K562 (cell line): ENCODE data around the gene USH1G. TPM values are rescaled to one million over a fixed set of nuclear protein-coding genes. Genes with fewer than 3 reads are reported as not detected.
A peak's percentile ranks its signal among the peaks of the same experiment; 100 is the strongest.

Experiments used
- ATAC-seq: fragments of 200-7000 bp; cut with Tn5 transposase; 3 replicates; pipeline ENCODE4 v1.9.1; 2020; ENCODE audit warnings: moderate library complexity
- BruUV-seq: library from RNA; stranded (reverse); fragments of 400-500 nt; replicated peaks from 2 replicates; lab custom pipeline; 2021; lab: Mats Ljungman, UMichigan
- CTCF ChIA-PET: fragments of 300-600 bp; formaldehyde crosslinking; extraction: SDS; loops from one replicate; lab custom pipeline; 2021; ENCODE audit warnings: low intra/inter-chr PET ratio; lab: Yijun Ruan, JAX
- POLR2A ChIA-PET: fragments of 300-600, 350-650 bp; sonication (Branson Sonifier 250); formaldehyde crosslinking; extraction: SDS; loops from one replicate; lab custom pipeline; 2021; ENCODE audit warnings: antibody characterized with exemption, inconsistent platforms; lab: Yijun Ruan, JAX
- DNase-seq, 4 experiments: peaks; one replicate each; pipeline versions ENCODE4 v3.0.0 to v3.0.0-alpha.2; 2011 to 2018; ENCODE audit warnings: low spot score in 3 of 4, mixed read lengths in 3 of 4; ENCODE audit errors: extremely low read depth in 1 of 4
- FAIRE-seq: peaks from 2 replicates; lab custom pipeline; 2011; peaks lifted over from hg19 to GRCh38; lab: Jason Lieb, UNC
- H2AFZ ChIP-seq: 2 replicates; pipeline ENCODE4 v1.6.0; 2011; ENCODE audit warnings: low read depth, low read length, control low read depth, inconsistent platforms
- H3K27ac ChIP-seq: fragments of 200-600 bp; 3 replicates; pipeline ENCODE4 v1.8.0; 2011; ENCODE audit warnings: low read depth, mild to moderate bottlenecking, control low read depth, inconsistent platforms, low read length, moderate library complexity, mixed read lengths; ENCODE audit errors: extremely low read depth
- H3K27me3 ChIP-seq, 2 experiments: fragments of 300-600 bp in 1 of 2; 2 replicates in 1 of 2; 3 replicates in 1 of 2; pipeline versions ENCODE4 v1.6.0 to v1.8.0; 2011; ENCODE audit warnings: inconsistent platforms in 2 of 2, low read length in 2 of 2, mild to moderate bottlenecking in 1 of 2, mixed read lengths in 1 of 2, moderate library complexity in 1 of 2; ENCODE audit not compliant: control insufficient read depth in 2 of 2, insufficient read depth in 2 of 2
- H3K36me3 ChIP-seq: fragments of 300-600 bp; 3 replicates; pipeline ENCODE4 v1.8.0; 2011; ENCODE audit warnings: mild to moderate bottlenecking, low read length, inconsistent platforms; ENCODE audit not compliant: control insufficient read depth, insufficient read depth
- H3K4me1 ChIP-seq, 2 experiments: fragments of 200-600 bp in 1 of 2; replicated peaks in 1 of 2; 2 replicates in 1 of 2; 3 replicates in 1 of 2; pipeline versions ENCODE4 v1.5.1 to v1.8.0; 2011; ENCODE audit warnings: inconsistent platforms in 2 of 2, low read length in 2 of 2, mild to moderate bottlenecking in 1 of 2, mixed read lengths in 1 of 2, moderate library complexity in 1 of 2; ENCODE audit not compliant: control insufficient read depth in 2 of 2, insufficient read depth in 2 of 2
- H3K4me2 ChIP-seq: 2 replicates; pipeline ENCODE4 v1.6.1; 2011; ENCODE audit warnings: low read length, control low read depth, inconsistent platforms, mixed read lengths; ENCODE audit not compliant: insufficient read depth
- H3K4me3 ChIP-seq: fragments of 200-600 bp; sonication (generic), shearing (Covaris generic); 2 replicates; pipeline ENCODE4 v1.5.1; 2016; ENCODE audit warnings: control low read depth, inconsistent platforms
- H3K79me2 ChIP-seq: fragments of 200-600 bp; 3 replicates; pipeline ENCODE4 v1.8.0; 2011; ENCODE audit warnings: low read length, inconsistent platforms; ENCODE audit not compliant: control insufficient read depth, insufficient read depth
- H3K9ac ChIP-seq, 2 experiments: 2 replicates each; pipeline versions ENCODE4 v1.6.0 to v1.6.1; 2011; ENCODE audit warnings: low read depth in 2 of 2, low read length in 2 of 2, control low read depth in 1 of 2, inconsistent platforms in 1 of 2, mild to moderate bottlenecking in 1 of 2, mixed read lengths in 1 of 2; ENCODE audit not compliant: insufficient read depth in 1 of 2
- H3K9me1 ChIP-seq: one replicate; pipeline ENCODE4 v1.6.0; 2011; ENCODE audit warnings: inconsistent platforms, mild to moderate bottlenecking, low read length, moderate library complexity; ENCODE audit not compliant: control insufficient read depth, insufficient read depth
- H3K9me3 ChIP-seq: replicated peaks from 2 replicates; pipeline ENCODE4 v1.5.1; 2011; ENCODE audit warnings: low read depth, low read length, inconsistent platforms; ENCODE audit not compliant: control insufficient read depth, insufficient read depth
- H4K20me1 ChIP-seq: replicated peaks from 2 replicates; pipeline ENCODE4 v1.6.1; 2011; ENCODE audit warnings: low read length, inconsistent platforms, mixed read lengths; ENCODE audit not compliant: control insufficient read depth, insufficient read depth
- CBX8 ChIP-seq: fragments of 200-600 bp; sonication (generic); IDR thresholded peaks from 2 replicates; pipeline ENCODE4 v1.6.1; 2012; ENCODE audit warnings: borderline replicate concordance, mixed run types, low read depth, mild to moderate bottlenecking, moderate library complexity, mixed read lengths, low read length, control low read depth, inconsistent platforms; ENCODE audit not compliant: poor library complexity, severe bottlenecking; ENCODE audit errors: extremely low read depth
- GABPA ChIP-seq: fragments of 200-800 bp; sonication (Bioruptor generic); conservative IDR thresholded peaks from 2 replicates; pipeline ENCODE4 v1.6.1; 2016; ENCODE audit warnings: low read depth, missing genetic modification characterization, missing compliant biosample characterization
- KLF10 ChIP-seq: fragments of 250-450 bp; sonication (Bioruptor Pico); IDR thresholded peaks from 2 replicates; pipeline ENCODE4 v1.6.1; 2021; ENCODE audit warnings: matching md5 sums
- PCBP1 ChIP-seq: fragments of 200-400 bp; formaldehyde crosslinking; IDR thresholded peaks from 2 replicates; pipeline ENCODE4 v1.6.1; 2018; ENCODE audit warnings: mild to moderate bottlenecking, low read depth, low read length; ENCODE audit not compliant: poor library complexity, severe bottlenecking
- RBBP5 ChIP-seq: fragments of 200-600 bp; sonication (generic); IDR thresholded peaks from 2 replicates; pipeline ENCODE4 v1.6.1; 2012; ENCODE audit warnings: borderline replicate concordance, mild to moderate bottlenecking, low read length, control low read depth, inconsistent platforms; ENCODE audit not compliant: insufficient read depth, poor library complexity, severe bottlenecking
- RBM22 ChIP-seq: fragments of 200-400 bp; formaldehyde crosslinking; IDR thresholded peaks from 2 replicates; pipeline ENCODE4 v1.6.1; 2018; ENCODE audit warnings: low read length, low read depth; ENCODE audit not compliant: poor library complexity, severe bottlenecking
- SMARCA5 ChIP-seq: fragments of 450-650 bp; IDR thresholded peaks from 2 replicates; pipeline ENCODE4 v1.6.1; 2016
- TAL1 ChIP-seq: fragments of 450-650 bp; IDR thresholded peaks from 2 replicates; pipeline ENCODE4 v1.6.1; 2016; ENCODE audit warnings: mild to moderate bottlenecking
- TCF7 ChIP-seq: sonication (generic); IDR thresholded peaks from 2 replicates; pipeline ENCODE4 v1.6.1; 2016; ENCODE audit warnings: antibody characterized with exemption, borderline replicate concordance
- ZNF184 ChIP-seq: sonication (generic); formaldehyde crosslinking; IDR thresholded peaks from 2 replicates; pipeline ENCODE4 v1.5.0; 2020; ENCODE audit warnings: missing genetic modification reagents
- WGBS: fragments of 100-300 bp; shearing (Covaris generic); methylation state at CpG from one replicate; pipeline ENCODE4 v1.1.6; 2016; ENCODE audit warnings: low coverage, mixed read lengths; ENCODE audit not compliant: insufficient coverage; ENCODE audit errors: missing lambda C conversion rate; 5-methylcytosine and 5-hydroxymethylcytosine counted together
- in situ Hi-C: fragments of 300-500 bp; cut with MboI; formaldehyde crosslinking; loops from 4 replicates; pipeline ENCODE4 v1.15.0; 2018; ENCODE audit warnings: inconsistent platforms, mixed read lengths
- intact Hi-C: fragments of 100-400 bp; cut with micrococcal nuclease; formaldehyde crosslinking; loops from 2 replicates; pipeline ENCODE4 v1.14.2; 2022
- polyA plus RNA-seq, 8 experiments: library from polyadenylated mRNA; depleted of rRNA in 4 of 8; stranded (reverse) in 5 of 8; unstranded in 3 of 8; fragments of >200 nt; fragmentation: Nextera tagmentation in 2 of 8; fragmentation: Illumina TruSeq in 1 of 8; extraction: Ambion mirVana in 2 of 8; extraction: Trizol in 1 of 8; gene quantifications; 2 replicates each; pipeline versions ENCODE4 v1.2.1 to v1.2.3, GENCODE V29; 2011 to 2014; ENCODE audit warnings: inconsistent platforms in 1 of 8, missing spikeins in 1 of 8
- total RNA-seq, 7 experiments: library from RNA; depleted of rRNA in 6 of 7; stranded (reverse); fragments of >200 nt in 6 of 7; fragmentation: Illumina TruSeq in 2 of 7; extraction: Trizol in 2 of 7; gene quantifications; 2 replicates each; pipeline versions ENCODE4 v1.2.1 to v1.2.3, GENCODE V29; 2011 to 2021; ENCODE audit warnings: low replicate concordance in 1 of 7
- TF ChIP-seq, protein P1 (sequence below): fragments of 250-450 bp; sonication (Bioruptor Pico); IDR thresholded peaks from 2 replicates; pipeline ENCODE4 v1.5.0; 2022; ENCODE audit warnings: mild to moderate bottlenecking

USH1G gene
- total and polyA plus RNA-seq, 9 of the 15 experiments (the other 6 are each of a cell fraction or from before 2014, with no cell fraction given), result 0.22 to 1.00 (median 0.64) TPM; not detected in 2

DNA sequence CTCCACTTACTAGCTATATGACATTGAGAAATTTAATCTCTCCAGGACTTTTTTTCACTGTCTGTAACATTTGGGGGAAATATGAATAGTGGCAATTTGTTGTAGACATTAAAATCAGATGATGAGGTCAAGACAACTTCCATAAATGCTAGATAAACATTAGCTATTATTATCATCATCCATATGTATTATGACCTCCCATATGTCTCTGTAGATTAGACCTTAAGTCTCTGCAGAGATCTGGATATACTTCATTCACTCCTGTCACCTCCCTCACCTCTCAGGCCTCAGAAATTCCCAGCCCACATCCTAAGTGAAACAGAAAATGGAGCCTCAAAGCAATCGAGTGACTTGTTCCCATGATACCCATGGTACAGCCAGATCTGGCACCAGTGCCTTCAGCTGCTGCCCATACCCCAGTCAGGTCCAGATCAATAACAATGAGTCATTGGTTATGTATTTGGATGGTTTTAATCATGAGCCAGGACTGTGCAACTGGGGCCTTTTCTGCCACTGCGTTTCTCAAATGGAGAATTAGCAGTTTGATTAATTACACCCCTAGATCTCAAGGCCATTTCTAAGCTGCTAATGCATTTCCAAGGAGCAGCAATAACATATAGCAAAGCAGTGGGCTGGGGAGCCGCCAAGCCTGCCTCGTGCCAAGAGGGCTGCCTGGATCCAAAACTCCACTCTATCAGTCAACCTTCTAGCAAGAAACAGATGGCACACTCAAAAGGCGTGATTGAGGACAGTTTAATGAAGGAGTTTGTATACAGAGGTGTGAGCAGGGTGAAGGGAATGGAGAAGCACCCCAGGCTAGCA is 47.7 kb downstream of the USH1G start (continued):
- no peak for TF ChIP-seq ZNF184
- TF ChIP-seq CBX8, result no peak
- TF ChIP-seq GABPA (tag), result no peak
- no peak for TF ChIP-seq PCBP1
- TF ChIP-seq RBBP5, result no peak
- TF ChIP-seq TAL1, result peak; percentile 31; the same call in 1 of the 2 replicates
- TF ChIP-seq RBM22, result no peak

DNA sequence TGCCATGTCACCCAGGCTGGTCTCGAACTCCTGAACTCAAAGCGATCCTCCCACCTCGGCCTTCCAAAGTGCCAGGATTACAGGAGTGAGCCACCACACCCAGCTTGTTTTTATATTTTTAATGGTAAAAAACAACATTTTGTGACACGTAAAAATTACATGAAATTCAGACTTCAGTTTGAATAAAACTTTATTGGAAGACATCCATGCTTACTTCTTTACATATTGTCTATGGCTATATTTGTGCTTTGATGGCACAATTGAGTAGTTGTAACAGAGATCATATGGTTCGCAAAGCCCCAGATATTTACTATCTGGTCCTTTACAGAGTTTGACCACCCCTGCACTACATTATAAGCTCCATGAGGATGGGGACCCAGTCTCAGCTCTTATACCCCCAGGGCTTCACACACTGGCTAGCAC is 48.4 kb downstream of the USH1G start:
- FAIRE-seq (no peak), DNase-seq (peak in 1 of 4 experiments; percentile 25), ATAC-seq (no peak)
- intact Hi-C loops, result loop anchor here (10.0 kb wide), 1 partner anchor 160 kb away; no protein-coding TSS in a partner anchor
- Histone ChIP-seq H3K9me3 (no peaks in the 10 kb centered on the region), H2AFZ (peak overlapping the region; percentile 90), H3K27ac (peak overlapping the region; percentile 95), H3K79me2 (peaks cover 19% of the 10 kb centered on the region), H3K4me3 (no peak overlapping the region), H3K36me3 (peaks cover 12% of the 10 kb centered on the region; the same call in 1 of the 3 replicates), H3K9ac (peak overlapping the region; percentile 68 to 90), H3K27me3 (no peaks in the 10 kb centered on the region), H4K20me1 (no peaks in the 10 kb centered on the region; the same call in 1 of the 2 replicates), H3K4me1 (peaks cover 57 to 64% of the 10 kb centered on the region in 2 experiments), H3K9me1 (no peaks in the 10 kb centered on the region), H3K4me2 (peak overlapping the region; percentile 90)
- ChIA-PET CTCF (no interaction called here), POLR2A (interaction anchor here (0.7 to 4.2 kb wide), 4 partner anchors 14 to 905 kb away, joined by 3 to 62 read pairs (median 4); partner anchors contain the start of gene GRIN2C)
- BruUV-seq, result no TSS peak
- in situ Hi-C loops, result no loop called here
- 60% methylated on average over 5 of the region's 5 CpGs for WGBS
- TF ChIP-seq KLF10 (CRISPR knock-in tag) (no peak), TCF7 (0 out of 2 replicates have a peak, but pooled peaks have one; percentile 24), SMARCA5 (0 out of 2 replicates have a peak, but pooled peaks have one; percentile 8)
- TF ChIP-seq, protein P1, sequence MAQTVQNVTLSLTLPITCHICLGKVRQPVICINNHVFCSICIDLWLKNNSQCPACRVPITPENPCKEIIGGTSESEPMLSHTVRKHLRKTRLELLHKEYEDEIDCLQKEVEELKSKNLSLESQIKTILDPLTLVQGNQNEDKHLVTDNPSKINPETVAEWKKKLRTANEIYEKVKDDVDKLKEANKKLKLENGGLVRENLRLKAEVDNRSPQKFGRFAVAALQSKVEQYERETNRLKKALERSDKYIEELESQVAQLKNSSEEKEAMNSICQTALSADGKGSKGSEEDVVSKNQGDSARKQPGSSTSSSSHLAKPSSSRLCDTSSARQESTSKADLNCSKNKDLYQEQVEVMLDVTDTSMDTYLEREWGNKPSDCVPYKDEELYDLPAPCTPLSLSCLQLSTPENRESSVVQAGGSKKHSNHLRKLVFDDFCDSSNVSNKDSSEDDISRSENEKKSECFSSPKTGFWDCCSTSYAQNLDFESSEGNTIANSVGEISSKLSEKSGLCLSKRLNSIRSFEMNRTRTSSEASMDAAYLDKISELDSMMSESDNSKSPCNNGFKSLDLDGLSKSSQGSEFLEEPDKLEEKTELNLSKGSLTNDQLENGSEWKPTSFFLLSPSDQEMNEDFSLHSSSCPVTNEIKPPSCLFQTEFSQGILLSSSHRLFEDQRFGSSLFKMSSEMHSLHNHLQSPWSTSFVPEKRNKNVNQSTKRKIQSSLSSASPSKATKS (CRISPR knock-in tag), result 0 out of 2 replicates have a peak, but pooled peaks have one; percentile 6
